Sigmoid colon (tissue), 7 donors: ENCODE measurements around the gene MMAA. TPM values are rescaled to one million over a fixed set of nuclear protein-coding genes. Genes with fewer than 3 reads are reported as not detected.
"Not testable (repeated sequence)": the region's sequence is repeated elsewhere in the genome, so short reads cannot be mapped to it uniquely, and the experiment has no call there.

Experiments
- DNase-seq: peaks from one replicate; pipeline ENCODE4 v3.0.0-alpha.2; 2019
- H3K27ac ChIP-seq, 4 donors: fragments of 200-600 bp; sonication (generic); one replicate each; pipeline ENCODE4 v1.5.1; 2016 to 2019; ENCODE audit warnings: mild to moderate bottlenecking in 1 of 4
- H3K27me3 ChIP-seq, 3 donors: fragments of 200-600 bp; sonication (generic); one replicate each; pipeline ENCODE4 v1.5.1; 2019; ENCODE audit warnings: mild to moderate bottlenecking in 1 of 3
- H3K36me3 ChIP-seq, 4 donors: fragments of 200-600 bp; sonication (generic); one replicate each; pipeline ENCODE4 v1.5.1; 2016 to 2019
- H3K4me1 ChIP-seq, 4 donors: fragments of 200-600 bp; sonication (generic); one replicate each; pipeline ENCODE4 v1.5.1; 2017 to 2019
- H3K4me3 ChIP-seq, 4 donors: fragments of 200-600 bp; sonication (generic); one replicate each; pipeline ENCODE4 v1.5.1; 2017 to 2019; ENCODE audit warnings: mild to moderate bottlenecking in 2 of 4, moderate library complexity in 1 of 4
- H3K9me3 ChIP-seq, 4 donors: fragments of 200-600 bp in 3 of 4; sonication (generic) in 3 of 4; one replicate each; pipeline versions ENCODE4 v1.5.1 to v1.6.1; 2013 to 2019
- CTCF ChIP-seq, 4 experiments: fragments of 450-650 bp in 3 of 4; fragments of 200-600 bp in 1 of 4; IDR thresholded peaks; one replicate each; pipeline ENCODE4 v1.5.1; 2016 to 2019; ENCODE audit warnings: antibody characterized with exemption in 4 of 4, mild to moderate bottlenecking in 3 of 4, moderate library complexity in 2 of 4
- EP300 ChIP-seq, 4 donors: sonication (generic); formaldehyde crosslinking; IDR thresholded peaks; one replicate each; pipeline ENCODE4 v1.6.1; 2017; ENCODE audit warnings: antibody characterized with exemption in 4 of 4
- POLR2A ChIP-seq, 2 donors: fragments of 450-650 bp; IDR thresholded peaks; one replicate each; pipeline ENCODE4 v1.6.1; 2016; ENCODE audit warnings: antibody characterized with exemption in 2 of 2, mild to moderate bottlenecking in 2 of 2, moderate library complexity in 2 of 2
- POLR2AphosphoS5 ChIP-seq, 4 donors: sonication (generic); formaldehyde crosslinking; IDR thresholded peaks; one replicate each; pipeline ENCODE4 v1.6.1; 2017; ENCODE audit warnings: antibody characterized with exemption in 4 of 4
- WGBS, 2 donors: extraction: QIAGEN DNeasy Blood & Tissue Kit; methylation state at CpG; one replicate each; pipeline ENCODE4 v1.1.7; 2013; 5-methylcytosine and 5-hydroxymethylcytosine counted together
- intact Hi-C: fragments of 100-400 bp; cut with DNase I; formaldehyde crosslinking; loops from one replicate; pipeline ENCODE4 v1.15.1; 2023
- polyA plus RNA-seq, 3 donors: library from polyadenylated mRNA; stranded (reverse); fragments of 200-250 nt; gene quantifications; one replicate each; pipeline ENCODE4 v1.2.3, GENCODE V29; 2013
- total RNA-seq, 4 donors: library from RNA; depleted of rRNA; stranded (reverse); fragments of >200 nt; gene quantifications; one replicate each; pipeline ENCODE4 v1.1.0, GENCODE V29; 2016
- donor health status: healthy with polysubstance abuse.
- donor health status: Bipolar disorder and iron deficiency.
- donor health status: healthy.

Gene MMAA
- total RNA-seq (1 to 10 TPM; 2.5 to 6.6 (median 2.7) TPM), polyA plus RNA-seq (10 to 100 TPM in 2 of 3 donors, 1 to 10 TPM in 1; 9.6 to 12.3 (median 11.7) TPM)

GRCh38 chr4:145618932-145619638 lies at the start of gene MMAA:
TSS of gene MMAA (plus strand) at chr4:145619385. CDS start at chr4:145639140, 19,755 bp downstream.
- peak within 1 kb of the TSS; percentile 71 to 89 (median 87) for H3K4me3 ChIP-seq
- peaks cover 0 to 27% (median 12%) of the 10 kb centered on the region in 4 donors for H3K4me1 ChIP-seq
- 1% methylated on average over 66 of the region's 66 CpGs for WGBS, 2 donors
- H3K27me3 ChIP-seq: no peaks in the 10 kb centered on the region
- intact Hi-C loops: loop anchor here (1.0 to 10.0 kb wide), 8 partner anchors 62 to 558 kb away; partner anchors contain the start of genes ABCE1 and ANAPC10
- H3K9me3 ChIP-seq: no peaks in the 10 kb centered on the region
- peak within 1 kb of the TSS; percentile 94 to 98 (median 96) for H3K27ac ChIP-seq
- H3K36me3 ChIP-seq: no peaks in the 10 kb centered on the region
- peak; percentile 97 for DNase-seq
- TF ChIP-seq POLR2AphosphoS5 (IDR thresholded peaks at IDR 0.05) (peak; percentile 94 to 99 (median 98)), EP300 (IDR thresholded peaks at IDR 0.05) (peak in 1 of 4 donors; percentile 13), CTCF (IDR thresholded peaks at IDR 0.05) (peak; percentile 13 to 53 (median 48)), POLR2A (IDR thresholded peaks at IDR 0.05) (peak; percentile 94)

- H3K4me3 ChIP-seq, H3K27ac ChIP-seq, H3K27me3 ChIP-seq, H3K36me3 ChIP-seq, intact Hi-C loops, H3K4me1 ChIP-seq, DNase-seq, H3K9me3 ChIP-seq: not testable (repeated sequence)
- 70 to 85% methylated on average over 7 of the region's 7 CpGs for WGBS, 2 donors
Measured at GRCh38 chr4:145574546-145574945, 44.6 kb upstream of the MMAA start.

- Histone ChIP-seq H3K27me3 (no peaks in the 10 kb centered on the region), H3K27ac (no peak overlapping the region), H3K36me3 (no peaks in the 10 kb centered on the region), H3K4me3 (no peak overlapping the region), H3K4me1 (no peaks in the 10 kb centered on the region), H3K9me3 (no peaks in the 10 kb centered on the region)
- no peak for DNase-seq
- intact Hi-C loops: no loop called here
- 65 to 84% methylated on average over 3 of the region's 3 CpGs for WGBS, 2 donors
- TF ChIP-seq EP300 (IDR thresholded peaks at IDR 0.05) (no peak), POLR2AphosphoS5 (IDR thresholded peaks at IDR 0.05) (no peak), CTCF (IDR thresholded peaks at IDR 0.05) (no peak), POLR2A (IDR thresholded peaks at IDR 0.05) (no peak)
Measured at GRCh38 chr4:145580906-145581305, 38.3 kb upstream of the MMAA start.

- H3K27ac ChIP-seq: no peak overlapping the region
- intact Hi-C loops: no loop called here
- no peaks in the 10 kb centered on the region for H3K4me1 ChIP-seq
- no peak overlapping the region for H3K4me3 ChIP-seq
- H3K27me3 ChIP-seq: no peaks in the 10 kb centered on the region
- no peaks in the 10 kb centered on the region for H3K36me3 ChIP-seq
- no peaks in the 10 kb centered on the region for H3K9me3 ChIP-seq
- TF ChIP-seq EP300 (IDR thresholded peaks at IDR 0.05): no peak
- TF ChIP-seq POLR2AphosphoS5 (IDR thresholded peaks at IDR 0.05): no peak
- TF ChIP-seq CTCF (IDR thresholded peaks at IDR 0.05): no peak
- 77 to 88% methylated on average over 6 of the region's 6 CpGs for WGBS, 2 donors
- no peak for DNase-seq
Measured at GRCh38 chr4:145583191-145584055, 35.8 kb upstream of the MMAA start.

GRCh38 chr4:145587088-145587754 lies 32.0 kb upstream of the MMAA start:
- H3K4me1 ChIP-seq: no peaks in the 10 kb centered on the region
- no peak for DNase-seq
- intact Hi-C loops: no loop called here
- H3K9me3 ChIP-seq: no peaks in the 10 kb centered on the region
- no peaks in the 10 kb centered on the region for H3K27me3 ChIP-seq
- TF ChIP-seq POLR2AphosphoS5 (IDR thresholded peaks at IDR 0.05): no peak
- H3K4me3 ChIP-seq: no peak overlapping the region
- no peaks in the 10 kb centered on the region for H3K36me3 ChIP-seq
- 44 to 64% methylated on average over 3 of the region's 3 CpGs for WGBS, 2 donors
- no peak overlapping the region for H3K27ac ChIP-seq

GRCh38 chr4:145589381-145589780 lies 29.8 kb upstream of the MMAA start:
- H3K27ac ChIP-seq, H3K9me3 ChIP-seq, H3K27me3 ChIP-seq, H3K36me3 ChIP-seq, H3K4me1 ChIP-seq, intact Hi-C loops, H3K4me3 ChIP-seq, DNase-seq: not testable (repeated sequence)
- 60 to 80% methylated on average over 2 of the region's 2 CpGs for WGBS, 2 donors
